MCF 10A (cell line): Measurements from ENCODE around the gene MEFV. TPM values are rescaled to one million over a fixed set of nuclear protein-coding genes. Genes with fewer than 3 reads are reported as not detected.

Source experiments
- BruUV-seq: library from RNA; stranded (reverse); fragments of 400-500 nt; replicated peaks from 2 replicates; lab custom pipeline; 2021; lab: Mats Ljungman, UMichigan
- CTCF ChIA-PET: fragments of 300-600 bp; sonication (Branson Sonifier 250); formaldehyde crosslinking; extraction: SDS; loops from one replicate; lab custom pipeline; 2021; ENCODE audit warnings: antibody characterized with exemption, inconsistent platforms; lab: Yijun Ruan, JAX
- POLR2A ChIA-PET: fragments of 300-600, 350-650 bp; sonication (Branson Sonifier 250); formaldehyde crosslinking; extraction: SDS; loops from one replicate; lab custom pipeline; 2020; ENCODE audit warnings: antibody characterized with exemption, inconsistent platforms; lab: Yijun Ruan, JAX
- DNase-seq: peaks from one replicate; pipeline ENCODE4 v3.0.0-alpha.2; 2018; ENCODE audit not compliant: unreplicated experiment
- H3K27ac Mint-ChIP-seq: one replicate; pipeline ENCODE4 v1.8.0; 2022; ENCODE audit warnings: mild to moderate bottlenecking, low read depth, mixed read lengths; ENCODE audit not compliant: unreplicated experiment
- H3K27me3 Mint-ChIP-seq: one replicate; pipeline ENCODE4 v1.8.0; 2022; ENCODE audit warnings: mixed read lengths; ENCODE audit not compliant: insufficient read depth, unreplicated experiment
- H3K36me3 Mint-ChIP-seq: one replicate; pipeline ENCODE4 v1.8.0; 2022; ENCODE audit warnings: mild to moderate bottlenecking, moderate library complexity, mixed read lengths; ENCODE audit not compliant: insufficient read depth, unreplicated experiment
- H3K4me1 Mint-ChIP-seq: one replicate; pipeline ENCODE4 v1.8.0; 2022; ENCODE audit warnings: mixed read lengths; ENCODE audit not compliant: insufficient read depth, unreplicated experiment
- H3K4me3 Mint-ChIP-seq: one replicate; pipeline ENCODE4 v1.8.0; 2022; ENCODE audit warnings: mild to moderate bottlenecking, moderate library complexity, mixed read lengths; ENCODE audit not compliant: unreplicated experiment
- H3K9me3 Mint-ChIP-seq: one replicate; pipeline ENCODE4 v1.8.0; 2022; ENCODE audit warnings: mixed read lengths; ENCODE audit not compliant: unreplicated experiment
- intact Hi-C: fragments of 100-400 bp; cut with micrococcal nuclease; formaldehyde crosslinking; loops from 2 replicates; pipeline ENCODE4 v1.14.1; 2022
- total RNA-seq: library from RNA; stranded (reverse); gene quantifications from 2 replicates; pipeline ENCODE4 v1.2.3, GENCODE V29; 2022
- TF ChIP-seq, protein P1 (sequence below): fragments of 200-600 bp; IDR thresholded peaks from one replicate; pipeline ENCODE4 v1.8.0; 2022; ENCODE audit warnings: antibody characterized with exemption, mild to moderate bottlenecking; ENCODE audit not compliant: unreplicated experiment

The MEFV gene
- total RNA-seq, 1 experiment from 2014 or later: 0.72 TPM

GRCh38 chr16:3268294-3268693, 11.9 kb upstream of the MEFV start:
- intact Hi-C loops: no loop called here
- no peaks in the 10 kb centered on the region for H3K4me1 Mint-ChIP-seq
- H3K27ac Mint-ChIP-seq: no peak overlapping the region

GRCh38 chr16:3266873-3267537, 10.6 kb upstream of the MEFV start:
- TF ChIP-seq, protein P1, sequence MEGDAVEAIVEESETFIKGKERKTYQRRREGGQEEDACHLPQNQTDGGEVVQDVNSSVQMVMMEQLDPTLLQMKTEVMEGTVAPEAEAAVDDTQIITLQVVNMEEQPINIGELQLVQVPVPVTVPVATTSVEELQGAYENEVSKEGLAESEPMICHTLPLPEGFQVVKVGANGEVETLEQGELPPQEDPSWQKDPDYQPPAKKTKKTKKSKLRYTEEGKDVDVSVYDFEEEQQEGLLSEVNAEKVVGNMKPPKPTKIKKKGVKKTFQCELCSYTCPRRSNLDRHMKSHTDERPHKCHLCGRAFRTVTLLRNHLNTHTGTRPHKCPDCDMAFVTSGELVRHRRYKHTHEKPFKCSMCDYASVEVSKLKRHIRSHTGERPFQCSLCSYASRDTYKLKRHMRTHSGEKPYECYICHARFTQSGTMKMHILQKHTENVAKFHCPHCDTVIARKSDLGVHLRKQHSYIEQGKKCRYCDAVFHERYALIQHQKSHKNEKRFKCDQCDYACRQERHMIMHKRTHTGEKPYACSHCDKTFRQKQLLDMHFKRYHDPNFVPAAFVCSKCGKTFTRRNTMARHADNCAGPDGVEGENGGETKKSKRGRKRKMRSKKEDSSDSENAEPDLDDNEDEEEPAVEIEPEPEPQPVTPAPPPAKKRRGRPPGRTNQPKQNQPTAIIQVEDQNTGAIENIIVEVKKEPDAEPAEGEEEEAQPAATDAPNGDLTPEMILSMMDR: peak; percentile 25
- no TSS peak for BruUV-seq
- Mint-ChIP-seq H3K4me3 (peak overlapping the region; percentile 14), H3K27ac (no peak overlapping the region), H3K27me3 (no peaks in the 10 kb centered on the region), H3K9me3 (no peaks in the 10 kb centered on the region), H3K4me1 (no peaks in the 10 kb centered on the region), H3K36me3 (peaks cover 26% of the 10 kb centered on the region)
- ChIA-PET CTCF (interaction anchor here (0.6 to 2.0 kb wide), 7 partner anchors 10 to 232 kb away, joined by 3 to 10 read pairs (median 3); no protein-coding TSS in a partner anchor), POLR2A (interaction anchor here (0.6 to 6.8 kb wide), 7 partner anchors 12 to 281 kb away, joined by 3 to 161 read pairs (median 4); partner anchors contain the start of genes NAA60, TIGD7, ZNF200 and ZNF263)
- peak; percentile 49 for DNase-seq
- intact Hi-C loops: no loop called here

More at GRCh38 chr16:3268294-3268693, 11.9 kb upstream of the MEFV start:
- no peak for DNase-seq
- Mint-ChIP-seq H3K4me3 (no peak overlapping the region), H3K36me3 (peaks cover 26% of the 10 kb centered on the region), H3K27me3 (no peaks in the 10 kb centered on the region), H3K9me3 (no peaks in the 10 kb centered on the region)
- POLR2A ChIA-PET: interaction anchor here (0.9 to 6.8 kb wide), 4 partner anchors 11 to 232 kb away, joined by 3 to 161 read pairs (median 4); partner anchors contain the start of genes CLUAP1 and ZNF263
- TF ChIP-seq, protein P1: no peak
- BruUV-seq: no TSS peak
- CTCF ChIA-PET: no interaction called here

GRCh38 chr16:3264137-3265036, 8.0 kb upstream of the MEFV start:
- CTCF ChIA-PET: interaction anchor here (0.5 to 1.6 kb wide), 7 partner anchors 16 to 240 kb away, joined by 3 to 7 read pairs (median 3); no protein-coding TSS in a partner anchor
- H3K9me3 Mint-ChIP-seq: no peaks in the 10 kb centered on the region
- H3K4me3 Mint-ChIP-seq: peak overlapping the region; percentile 89
- H3K36me3 Mint-ChIP-seq: peaks cover 26% of the 10 kb centered on the region
- no peaks in the 10 kb centered on the region for H3K27me3 Mint-ChIP-seq
- peak overlapping the region; percentile 95 for H3K27ac Mint-ChIP-seq
- POLR2A ChIA-PET: interaction anchor here (0.6 to 6.8 kb wide), 25 partner anchors 11 to 1040 kb away, joined by 3 to 161 read pairs (median 4); partner anchors contain the start of genes CLUAP1, NAA60, OR1F1 and TIGD7
- peak; percentile 98 for DNase-seq
- H3K4me1 Mint-ChIP-seq: no peaks in the 10 kb centered on the region
- TF ChIP-seq, protein P1: peak; percentile 43
- BruUV-seq: TSS peak; percentile 82
- intact Hi-C loops: loop anchor here (1.0 to 5.0 kb wide), 5 partner anchors 19 to 236 kb away; partner anchors contain the start of genes OR1F1 and ZNF263
